ENCODE measurements around the gene DNPH1. TPM values are rescaled to one million over a fixed set of nuclear protein-coding genes. Genes with fewer than 3 reads are reported as not detected.

Gene DNPH1
- total RNA-seq, 1 donor: 32.9 TPM

GRCh38 chr6:43199912-43200311, 29.4 kb downstream of the DNPH1 start:
- Histone ChIP-seq H3K4me3 (ENCODE audit: insufficient read depth, low read length) (no peak overlapping the region), H3K79me2 (ENCODE audit: insufficient read depth, low read length) (no peaks in the 10 kb centered on the region), H3K27me3 (ENCODE audit: insufficient read depth, low read length) (no peaks in the 10 kb centered on the region), H3K27ac (ENCODE audit: low read depth, low read length) (no peak overlapping the region), H2AFZ (ENCODE audit: low read length) (no peak overlapping the region), H3K4me1 (ENCODE audit: insufficient read depth, low read length) (no peaks in the 10 kb centered on the region), H3K9me3 (ENCODE audit: low read depth, low read length) (no peaks in the 10 kb centered on the region), H4K20me1 (ENCODE audit: insufficient read depth, low read length) (no peaks in the 10 kb centered on the region), H3K36me3 (ENCODE audit: insufficient read depth, low read length) (peaks cover 35% of the 10 kb centered on the region), H3K4me2 (ENCODE audit: insufficient read depth, low read length) (no peak overlapping the region)
- TF ChIP-seq CTCF (IDR thresholded peaks at IDR 0.05; ENCODE audit: extremely low read depth, low read depth, low read length): no peak
- peak; percentile 2 for DNase-seq (ENCODE audit: insufficient read length, low spot score, missing footprints)

- DNase-seq (ENCODE audit: insufficient read length, low spot score, missing footprints): peak; percentile 49
- no peaks in the 10 kb centered on the region for H3K27me3 ChIP-seq (ENCODE audit: insufficient read depth, low read length)
- no peaks in the 10 kb centered on the region for H3K9me3 ChIP-seq (ENCODE audit: low read depth, low read length)
- TF ChIP-seq CTCF (IDR thresholded peaks at IDR 0.05; ENCODE audit: extremely low read depth, low read depth, low read length): no peak
- no peak overlapping the region for H2AFZ ChIP-seq (ENCODE audit: low read length)
- peaks cover 38% of the 10 kb centered on the region for H3K36me3 ChIP-seq (ENCODE audit: insufficient read depth, low read length)
- no peak overlapping the region for H3K4me3 ChIP-seq (ENCODE audit: insufficient read depth, low read length)
- no peaks in the 10 kb centered on the region for H4K20me1 ChIP-seq (ENCODE audit: insufficient read depth, low read length)
- H3K79me2 ChIP-seq (ENCODE audit: insufficient read depth, low read length): no peaks in the 10 kb centered on the region
- no peak overlapping the region for H3K27ac ChIP-seq (ENCODE audit: low read depth, low read length)
- H3K4me2 ChIP-seq (ENCODE audit: insufficient read depth, low read length): no peak overlapping the region
- no peaks in the 10 kb centered on the region for H3K4me1 ChIP-seq (ENCODE audit: insufficient read depth, low read length)
These were observed 32.9 kb downstream of the DNPH1 start for GRCh38 chr6:43196337-43196736.

GRCh38 chr6:43193929-43194328, 35.4 kb downstream of the DNPH1 start:
- H3K27me3 ChIP-seq (ENCODE audit: insufficient read depth, low read length): no peaks in the 10 kb centered on the region
- H4K20me1 ChIP-seq (ENCODE audit: insufficient read depth, low read length): no peaks in the 10 kb centered on the region
- DNase-seq (ENCODE audit: insufficient read length, low spot score, missing footprints): peak; percentile 49
- peaks cover 44% of the 10 kb centered on the region for H3K36me3 ChIP-seq (ENCODE audit: insufficient read depth, low read length)
- no peaks in the 10 kb centered on the region for H3K79me2 ChIP-seq (ENCODE audit: insufficient read depth, low read length)
- TF ChIP-seq CTCF (IDR thresholded peaks at IDR 0.05; ENCODE audit: extremely low read depth, low read depth, low read length): no peak
- H3K9me3 ChIP-seq (ENCODE audit: low read depth, low read length): no peaks in the 10 kb centered on the region
- no peak overlapping the region for H2AFZ ChIP-seq (ENCODE audit: low read length)
- H3K4me3 ChIP-seq (ENCODE audit: insufficient read depth, low read length): no peak overlapping the region
- H3K27ac ChIP-seq (ENCODE audit: low read depth, low read length): no peak overlapping the region
- no peak overlapping the region for H3K4me2 ChIP-seq (ENCODE audit: insufficient read depth, low read length)
- no peaks in the 10 kb centered on the region for H3K4me1 ChIP-seq (ENCODE audit: insufficient read depth, low read length)

GRCh38 chr6:43192911-43193310, 36.4 kb downstream of the DNPH1 start:
- no peak for TF ChIP-seq CTCF (IDR thresholded peaks at IDR 0.05; ENCODE audit: extremely low read depth, low read depth, low read length)
- Histone ChIP-seq H3K4me1 (ENCODE audit: insufficient read depth, low read length) (no peaks in the 10 kb centered on the region), H3K27ac (ENCODE audit: low read depth, low read length) (no peak overlapping the region), H3K27me3 (ENCODE audit: insufficient read depth, low read length) (no peaks in the 10 kb centered on the region), H3K36me3 (ENCODE audit: insufficient read depth, low read length) (peaks cover 51% of the 10 kb centered on the region), H3K4me2 (ENCODE audit: insufficient read depth, low read length) (no peak overlapping the region), H4K20me1 (ENCODE audit: insufficient read depth, low read length) (no peaks in the 10 kb centered on the region), H2AFZ (ENCODE audit: low read length) (no peak overlapping the region), H3K79me2 (ENCODE audit: insufficient read depth, low read length) (peaks cover 5% of the 10 kb centered on the region), H3K9me3 (ENCODE audit: low read depth, low read length) (no peaks in the 10 kb centered on the region), H3K4me3 (ENCODE audit: insufficient read depth, low read length) (no peak overlapping the region)
- DNase-seq (ENCODE audit: insufficient read length, low spot score, missing footprints): peak; percentile 58
